ENCODE measurements around the gene LGALS9. TPM values are rescaled to one million over a fixed set of nuclear protein-coding genes. Genes with fewer than 3 reads are reported as not detected.
A peak's percentile ranks its signal among the peaks of the same experiment; 100 is the strongest.
"Not testable (repeated sequence)": the region's sequence is repeated elsewhere in the genome, so short reads cannot be mapped to it uniquely, and the experiment has no call there.

LGALS9 gene
- total and polyA plus RNA-seq, 9 of the 15 experiments (the other 6 are each of a cell fraction or from before 2014, with no cell fraction given), result 0.45 to 6.9 (median 2.8) TPM

GRCh38 chr17:27654654-27655524, 23.9 kb downstream of the LGALS9 start (continued):
- peak; percentile 79 for TF ChIP-seq MYC (IDR thresholded peaks at IDR 0.05; ENCODE audit: low read depth, low read length)
- no peak for TF ChIP-seq MYC (CRISPR knock-in tag; IDR thresholded peaks at IDR 0.05; ENCODE audit: borderline replicate concordance, low read depth)
- TF ChIP-seq HCFC1 (IDR thresholded peaks at IDR 0.05; ENCODE audit: low read depth, low read length), result 0 out of 2 replicates have a peak, but pooled peaks have one; percentile 40
- TF ChIP-seq, protein P1, sequence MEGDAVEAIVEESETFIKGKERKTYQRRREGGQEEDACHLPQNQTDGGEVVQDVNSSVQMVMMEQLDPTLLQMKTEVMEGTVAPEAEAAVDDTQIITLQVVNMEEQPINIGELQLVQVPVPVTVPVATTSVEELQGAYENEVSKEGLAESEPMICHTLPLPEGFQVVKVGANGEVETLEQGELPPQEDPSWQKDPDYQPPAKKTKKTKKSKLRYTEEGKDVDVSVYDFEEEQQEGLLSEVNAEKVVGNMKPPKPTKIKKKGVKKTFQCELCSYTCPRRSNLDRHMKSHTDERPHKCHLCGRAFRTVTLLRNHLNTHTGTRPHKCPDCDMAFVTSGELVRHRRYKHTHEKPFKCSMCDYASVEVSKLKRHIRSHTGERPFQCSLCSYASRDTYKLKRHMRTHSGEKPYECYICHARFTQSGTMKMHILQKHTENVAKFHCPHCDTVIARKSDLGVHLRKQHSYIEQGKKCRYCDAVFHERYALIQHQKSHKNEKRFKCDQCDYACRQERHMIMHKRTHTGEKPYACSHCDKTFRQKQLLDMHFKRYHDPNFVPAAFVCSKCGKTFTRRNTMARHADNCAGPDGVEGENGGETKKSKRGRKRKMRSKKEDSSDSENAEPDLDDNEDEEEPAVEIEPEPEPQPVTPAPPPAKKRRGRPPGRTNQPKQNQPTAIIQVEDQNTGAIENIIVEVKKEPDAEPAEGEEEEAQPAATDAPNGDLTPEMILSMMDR (IDR thresholded peaks at IDR 0.05 in 2 of 3, conservative IDR thresholded peaks at IDR 0.05 in 1 of 3; ENCODE audit: insufficient read depth in 2 of 3, low read depth in 1 of 3, low read length in 3 of 3), result peak; percentile 89 to 99 (median 91)
- peak in 1 of 2 experiments; percentile 63; a peak in 2 of 4 replicates for TF ChIP-seq RCOR1 (IDR thresholded peaks at IDR 0.05; ENCODE audit: borderline replicate concordance in 1 of 2, low read depth in 2 of 2, low read length in 2 of 2)
- TF ChIP-seq CBX3 (IDR thresholded peaks at IDR 0.05; ENCODE audit: borderline replicate concordance in 1 of 2, low read length in 2 of 2), result no peak
- TF ChIP-seq SREBF1 (IDR thresholded peaks at IDR 0.05; ENCODE audit: borderline replicate concordance, low read depth, low read length), result no peak
- TF ChIP-seq TGIF2 (CRISPR knock-in tag; IDR thresholded peaks at IDR 0.05), result no peak
- TF ChIP-seq ZSCAN32 (CRISPR knock-in tag; IDR thresholded peaks at IDR 0.05), result no peak

GRCh38 chr17:27655525-27656111, 24.6 kb downstream of the LGALS9 start:
- not testable (repeated sequence) for H3K9ac ChIP-seq (ENCODE audit: insufficient read depth in 1 of 2, low read depth in 2 of 2, low read length in 2 of 2); H3K9me1 ChIP-seq (ENCODE audit: control insufficient read depth, insufficient read depth, low read length); DNase-seq (ENCODE audit: extremely low read depth in 1 of 4, low spot score in 3 of 4); BruUV-seq (replicated peaks); H3K9me3 ChIP-seq (replicated peaks; ENCODE audit: control insufficient read depth, insufficient read depth, low read depth, low read length); ATAC-seq; H3K79me2 ChIP-seq (ENCODE audit: control insufficient read depth, insufficient read depth, low read length); H3K36me3 ChIP-seq (ENCODE audit: control insufficient read depth, insufficient read depth, low read length); H2AFZ ChIP-seq (ENCODE audit: low read depth, low read length); FAIRE-seq; H3K4me3 ChIP-seq; H3K27me3 ChIP-seq (ENCODE audit: control insufficient read depth in 2 of 2, insufficient read depth in 2 of 2, low read length in 2 of 2); H3K27ac ChIP-seq (ENCODE audit: extremely low read depth, low read depth, low read length); H4K20me1 ChIP-seq (replicated peaks; ENCODE audit: control insufficient read depth, insufficient read depth, low read length); H3K4me2 ChIP-seq (ENCODE audit: insufficient read depth, low read length)
- in situ Hi-C loops (cut with MboI) (loop anchor here (5.0 to 10.0 kb wide), 3 partner anchors 107 to 421 kb away; no protein-coding TSS in a partner anchor), intact Hi-C loops (cut with micrococcal nuclease) (loop anchor here (1.0 kb wide), 1 partner anchor 225 kb away; no protein-coding TSS in a partner anchor)
- 35% methylated on average over 10 of the region's 16 CpGs for WGBS (ENCODE audit: insufficient coverage, low coverage, missing lambda C conversion rate)
- H3K4me1 ChIP-seq (replicated peaks in 1 of 2; ENCODE audit: control insufficient read depth in 2 of 2, insufficient read depth in 2 of 2, low read length in 2 of 2), result peaks cover 7 to 17% of the 10 kb centered on the region in 2 experiments; a peak in 4 of 5 replicates
- POLR2A ChIA-PET, result interaction anchor here (0.6 to 1.4 kb wide), 2 partner anchors 414 to 550 kb away, joined by 3 to 7 read pairs; no protein-coding TSS in a partner anchor
- CTCF ChIA-PET (ENCODE audit: low intra/inter-chr PET ratio), result interaction anchor here (1.4 to 2.6 kb wide), 5 partner anchors 52 to 224 kb away, joined by 3 to 28 read pairs (median 6); no protein-coding TSS in a partner anchor

DNA sequence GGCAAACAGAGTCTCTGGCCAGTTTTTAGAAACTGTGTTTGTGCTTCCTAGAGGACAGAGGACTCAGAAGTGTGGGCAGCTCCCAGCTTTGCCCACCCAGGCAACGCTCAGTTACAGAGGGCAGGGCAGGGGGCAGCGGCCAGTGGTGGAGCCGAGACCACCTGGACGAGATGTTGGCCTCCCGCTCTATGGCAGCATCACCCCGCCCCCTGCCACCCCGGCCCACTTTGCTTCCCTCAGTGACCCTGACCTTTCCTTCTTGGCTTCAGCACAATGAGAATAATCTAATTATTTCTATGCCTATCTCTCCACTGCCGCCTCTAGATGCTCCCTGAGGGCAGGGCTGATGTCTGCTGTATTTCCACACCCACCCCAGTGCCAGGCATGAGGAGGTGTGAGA, 25.6 kb downstream of the LGALS9 start:
- H3K9me1 ChIP-seq (ENCODE audit: control insufficient read depth, insufficient read depth, low read length); ATAC-seq; H2AFZ ChIP-seq (ENCODE audit: low read depth, low read length); H4K20me1 ChIP-seq (replicated peaks; ENCODE audit: control insufficient read depth, insufficient read depth, low read length); CTCF ChIA-PET (ENCODE audit: low intra/inter-chr PET ratio); H3K36me3 ChIP-seq (ENCODE audit: control insufficient read depth, insufficient read depth, low read length); H3K79me2 ChIP-seq (ENCODE audit: control insufficient read depth, insufficient read depth, low read length); intact Hi-C loops (cut with micrococcal nuclease); H3K4me3 ChIP-seq; H3K27me3 ChIP-seq (ENCODE audit: control insufficient read depth in 2 of 2, insufficient read depth in 2 of 2, low read length in 2 of 2); FAIRE-seq; H3K4me2 ChIP-seq (ENCODE audit: insufficient read depth, low read length); H3K27ac ChIP-seq (ENCODE audit: extremely low read depth, low read depth, low read length); DNase-seq (ENCODE audit: extremely low read depth in 1 of 4, low spot score in 3 of 4); H3K9ac ChIP-seq (ENCODE audit: insufficient read depth in 1 of 2, low read depth in 2 of 2, low read length in 2 of 2); BruUV-seq (replicated peaks); H3K9me3 ChIP-seq (replicated peaks; ENCODE audit: control insufficient read depth, insufficient read depth, low read depth, low read length): not testable (repeated sequence)
- peaks cover 6 to 14% of the 10 kb centered on the region in 2 experiments; a peak in 4 of 5 replicates for H3K4me1 ChIP-seq (replicated peaks in 1 of 2; ENCODE audit: control insufficient read depth in 2 of 2, insufficient read depth in 2 of 2, low read length in 2 of 2)
- POLR2A ChIA-PET, result interaction anchor here (1.0 kb wide), 1 partner anchor 99 kb away, joined by 3 read pairs; no protein-coding TSS in a partner anchor
- WGBS (ENCODE audit: insufficient coverage, low coverage, missing lambda C conversion rate), result 6% methylated on average over 6 of the region's 8 CpGs
- in situ Hi-C loops (cut with MboI), result loop anchor here (5.0 to 10.0 kb wide), 3 partner anchors 106 to 422 kb away; no protein-coding TSS in a partner anchor
